Right cardiac atrium (tissue), 5 donors: ENCODE data around the gene TMEM164. TPM values are rescaled to one million over a fixed set of nuclear protein-coding genes. Genes with fewer than 3 reads are reported as not detected.

Source experiments
- ATAC-seq, 2 donors: fragments of 200-7000 bp; cut with Tn5 transposase; one replicate each; pipeline versions ENCODE4 v1.8.0 to v1.9.1; 2020; ENCODE audit warnings: moderate library complexity in 2 of 2, mild to moderate bottlenecking in 1 of 2
- DNase-seq, 3 donors: peaks; one replicate each; pipeline ENCODE4 v3.0.0-alpha.2; 2020
- H3K27ac ChIP-seq: one replicate; pipeline ENCODE4 v1.5.1; 2013; ENCODE audit warnings: mild to moderate bottlenecking, low read length, control low read depth, moderate library complexity
- H3K27me3 ChIP-seq: one replicate; pipeline ENCODE4 v1.6.1; 2013; ENCODE audit not compliant: control insufficient read depth, insufficient read depth
- H3K4me1 ChIP-seq: one replicate; pipeline ENCODE4 v1.6.1; 2013; ENCODE audit warnings: low read length; ENCODE audit not compliant: control insufficient read depth, insufficient read depth
- H3K4me3 ChIP-seq: one replicate; pipeline ENCODE4 v1.5.1; 2013; ENCODE audit warnings: low read length, control low read depth
- H3K9me3 ChIP-seq: one replicate; pipeline ENCODE4 v1.6.1; 2013; ENCODE audit warnings: low read length; ENCODE audit not compliant: control insufficient read depth
- WGBS: extraction: QIAGEN DNeasy Blood & Tissue Kit; methylation state at CpG from one replicate; pipeline ENCODE4 v1.1.7; 2013; 5-methylcytosine and 5-hydroxymethylcytosine counted together
- intact Hi-C, 4 donors: fragments of 100-400 bp; cut with DNase I; formaldehyde crosslinking; loops; one replicate each; pipeline versions ENCODE4 v1.11.0 to v1.14.0; 2022 to 2023
- polyA plus RNA-seq: library from polyadenylated mRNA; stranded (reverse); fragments of 200-250 nt; gene quantifications from one replicate; pipeline ENCODE4 v1.2.3, GENCODE V29; 2013
- total RNA-seq, 4 donors: library from RNA; stranded (reverse); fragmentation: NEBNext Ultra II Directional; extraction: Animal tissue kit (Norgen Biotek cat#: 25700); gene quantifications; one replicate each; pipeline ENCODE4 v1.2.1, GENCODE V29; 2021
- donor health status: healthy with polysubstance abuse.
- donor health status: DM: no; HTN: yes; CAD: no.
- donor health status: DM: no; HTN: no; CAD: no.
- donor health status: DM: no; HTN: yes; CAD: no; lungs with severe emphysema.
- donor health status: DM: yes; HTN: yes; CAD: no.

TMEM164 gene
- total and polyA plus RNA-seq, 5 donors, result 17.6 to 37.5 (median 31.5) TPM

- Histone ChIP-seq H3K9me3 (no peaks in the 10 kb centered on the region), H3K4me3 (no peak overlapping the region), H3K27me3 (no peaks in the 10 kb centered on the region), H3K27ac (no peak overlapping the region), H3K4me1 (peaks cover 3% of the 10 kb centered on the region)
- WGBS, result 81% methylated on average over 1 of the region's 1 CpG
- peak in 1 of 2 donors; percentile 11 for ATAC-seq
- intact Hi-C loops, result no loop called here
- DNase-seq, result no peak
These were observed 179.4 kb downstream of the TMEM164 start for GRCh38 chrX:110182362-110182761.

- ATAC-seq (peak in 1 of 2 donors; percentile 73), DNase-seq (no peak)
- intact Hi-C loops, result no loop called here
- H3K4me3 ChIP-seq, result no peak overlapping the region
- peaks cover 2% of the 10 kb centered on the region for H3K4me1 ChIP-seq
- no peaks in the 10 kb centered on the region for H3K9me3 ChIP-seq
- 69% methylated on average over 6 of the region's 6 CpGs for WGBS
- H3K27me3 ChIP-seq, result no peaks in the 10 kb centered on the region
- no peak overlapping the region for H3K27ac ChIP-seq
These were observed 180.0 kb downstream of the TMEM164 start for GRCh38 chrX:110182865-110183264.

- no peaks in the 10 kb centered on the region for H3K9me3 ChIP-seq
- intact Hi-C loops, result no loop called here
- no peaks in the 10 kb centered on the region for H3K27me3 ChIP-seq
- 98% methylated on average over 2 of the region's 2 CpGs for WGBS
- DNase-seq, result no peak
- H3K27ac ChIP-seq, result no peak overlapping the region
- no peak overlapping the region for H3K4me3 ChIP-seq
- no peak for ATAC-seq
- no peaks in the 10 kb centered on the region for H3K4me1 ChIP-seq
These were observed 180.4 kb downstream of the TMEM164 start for GRCh38 chrX:110183314-110183713.

DNA sequence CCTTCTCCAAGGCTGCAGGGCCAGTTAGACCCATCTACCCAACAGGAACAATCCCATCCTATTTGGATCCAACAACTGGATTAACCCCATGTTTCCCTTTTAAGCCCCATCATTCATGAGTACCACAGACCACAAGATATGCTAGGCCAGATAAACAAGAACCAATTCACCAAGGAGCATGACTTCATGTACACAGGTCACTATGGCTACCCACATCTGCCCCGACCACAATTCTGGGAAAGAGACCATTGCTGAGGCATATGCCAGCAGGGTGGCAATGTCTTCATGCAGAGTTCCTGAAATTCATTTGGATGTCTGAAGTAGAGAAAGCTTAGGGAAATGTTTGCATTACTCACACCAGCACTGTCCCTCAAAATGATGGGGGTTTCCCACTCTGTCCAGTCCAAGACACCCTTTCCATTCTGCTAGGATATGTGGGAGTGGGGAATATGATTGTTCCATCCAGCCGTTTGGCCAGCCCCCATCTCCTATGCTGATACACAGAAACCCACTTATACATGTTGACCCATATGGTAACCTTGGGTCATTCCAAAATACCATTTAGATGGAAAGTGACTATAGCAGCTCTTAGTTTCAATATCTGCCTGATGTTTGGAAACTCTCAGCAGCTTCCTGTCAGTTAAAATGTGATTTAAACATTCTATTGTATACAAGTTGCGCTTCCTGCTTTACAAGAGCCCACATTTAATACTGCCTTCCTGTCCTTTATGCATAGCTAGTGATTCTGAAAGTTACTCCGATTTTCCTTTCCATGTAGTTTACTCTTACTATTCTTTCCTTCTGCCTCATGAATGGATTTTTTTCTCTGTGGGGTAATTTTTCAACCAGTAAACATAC, 186.0 kb downstream of the TMEM164 start:
- ATAC-seq, result no peak
- Histone ChIP-seq H3K27ac (no peak overlapping the region), H3K9me3 (no peaks in the 10 kb centered on the region), H3K4me1 (no peaks in the 10 kb centered on the region), H3K27me3 (no peaks in the 10 kb centered on the region), H3K4me3 (no peak overlapping the region)
- DNase-seq, result no peak
- WGBS, result 63% methylated on average over 4 of the region's 4 CpGs
- intact Hi-C loops, result no loop called here

DNA sequence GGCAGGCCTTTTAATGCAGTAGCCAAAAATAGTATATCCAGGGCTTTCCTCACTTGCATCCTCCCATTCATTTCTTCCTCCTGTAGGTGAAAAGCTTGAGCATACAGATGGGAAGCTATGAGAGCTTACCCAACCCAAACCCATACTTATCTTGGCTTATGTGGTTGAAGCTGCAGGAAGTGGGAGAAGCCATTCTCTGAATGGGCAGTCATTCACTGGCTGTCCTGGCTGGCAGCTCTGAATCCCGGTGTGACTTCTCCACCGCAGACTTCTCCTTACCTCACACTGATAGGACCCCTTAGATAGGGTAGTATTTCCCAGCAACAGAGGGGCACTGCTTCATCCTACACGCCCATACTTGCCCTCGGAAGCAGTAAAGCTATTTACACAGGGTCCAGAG, 189.6 kb downstream of the TMEM164 start:
- WGBS, result 86% methylated on average over 4 of the region's 4 CpGs
- ATAC-seq, result no peak
- H3K27ac ChIP-seq, result no peak overlapping the region
- no peak overlapping the region for H3K4me3 ChIP-seq
- H3K9me3 ChIP-seq, result no peaks in the 10 kb centered on the region
- no peak for DNase-seq
- intact Hi-C loops, result loop anchor here in 1 of 4 donors (10.0 kb wide), 1 partner anchor 122 kb away; the partner anchor contains the start of gene AMMECR1
- no peaks in the 10 kb centered on the region for H3K4me1 ChIP-seq
- no peaks in the 10 kb centered on the region for H3K27me3 ChIP-seq

GRCh38 chrX:110194977-110195376, 192.1 kb downstream of the TMEM164 start:
- no peaks in the 10 kb centered on the region for H3K9me3 ChIP-seq
- intact Hi-C loops, result loop anchor here in 1 of 4 donors (10.0 kb wide), 1 partner anchor 120 kb away; the partner anchor contains the start of gene AMMECR1
- H3K27me3 ChIP-seq, result no peaks in the 10 kb centered on the region
- no peak overlapping the region for H3K4me3 ChIP-seq
- no peak for ATAC-seq
- no peaks in the 10 kb centered on the region for H3K4me1 ChIP-seq
- DNase-seq, result no peak
- H3K27ac ChIP-seq, result no peak overlapping the region
- 48% methylated on average over 3 of the region's 3 CpGs for WGBS

GRCh38 chrX:110201799-110202198, 198.9 kb downstream of the TMEM164 start:
- DNase-seq (no peak), ATAC-seq (no peak)
- no peak overlapping the region for H3K4me3 ChIP-seq
- H3K27me3 ChIP-seq, result no peaks in the 10 kb centered on the region
- H3K4me1 ChIP-seq, result no peaks in the 10 kb centered on the region
- H3K9me3 ChIP-seq, result no peaks in the 10 kb centered on the region
- 97% methylated on average over 3 of the region's 3 CpGs for WGBS
- H3K27ac ChIP-seq, result no peak overlapping the region
- intact Hi-C loops, result no loop called here

- no peaks in the 10 kb centered on the region for H3K27me3 ChIP-seq
- intact Hi-C loops, result no loop called here
These were observed 202.1 kb downstream of the TMEM164 start for GRCh38 chrX:110204986-110205385.

DNA sequence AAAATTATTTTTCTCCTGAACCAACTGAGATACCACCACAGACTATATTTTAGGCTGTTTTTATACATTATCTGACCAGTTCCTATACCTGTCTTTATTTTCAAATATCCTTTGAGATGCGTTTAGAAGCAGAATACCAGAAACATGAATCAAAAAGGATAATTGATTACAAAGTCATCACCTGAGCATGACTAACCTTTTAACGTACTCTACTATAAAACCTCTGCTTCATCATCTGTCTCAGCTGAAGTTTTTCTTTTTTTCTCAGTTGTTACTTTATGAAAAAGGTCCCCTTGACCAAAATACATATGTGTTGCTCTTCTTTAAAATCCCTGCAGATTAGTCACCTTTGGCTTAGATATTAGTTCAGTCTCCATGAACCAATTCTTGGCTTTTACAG, 205.2 kb downstream of the TMEM164 start:
- 100% methylated on average over 2 of the region's 2 CpGs for WGBS
- intact Hi-C loops, result no loop called here
- Histone ChIP-seq H3K4me3 (no peak overlapping the region), H3K4me1 (no peaks in the 10 kb centered on the region), H3K9me3 (no peaks in the 10 kb centered on the region), H3K27me3 (no peaks in the 10 kb centered on the region), H3K27ac (no peak overlapping the region)
- no peak for DNase-seq
- no peak for ATAC-seq

More at GRCh38 chrX:110204986-110205385, 202.1 kb downstream of the TMEM164 start:
- Histone ChIP-seq H3K9me3 (no peaks in the 10 kb centered on the region), H3K27ac (no peak overlapping the region), H3K4me3 (no peak overlapping the region), H3K4me1 (no peaks in the 10 kb centered on the region)
- DNase-seq, result no peak
- no peak for ATAC-seq

DNA sequence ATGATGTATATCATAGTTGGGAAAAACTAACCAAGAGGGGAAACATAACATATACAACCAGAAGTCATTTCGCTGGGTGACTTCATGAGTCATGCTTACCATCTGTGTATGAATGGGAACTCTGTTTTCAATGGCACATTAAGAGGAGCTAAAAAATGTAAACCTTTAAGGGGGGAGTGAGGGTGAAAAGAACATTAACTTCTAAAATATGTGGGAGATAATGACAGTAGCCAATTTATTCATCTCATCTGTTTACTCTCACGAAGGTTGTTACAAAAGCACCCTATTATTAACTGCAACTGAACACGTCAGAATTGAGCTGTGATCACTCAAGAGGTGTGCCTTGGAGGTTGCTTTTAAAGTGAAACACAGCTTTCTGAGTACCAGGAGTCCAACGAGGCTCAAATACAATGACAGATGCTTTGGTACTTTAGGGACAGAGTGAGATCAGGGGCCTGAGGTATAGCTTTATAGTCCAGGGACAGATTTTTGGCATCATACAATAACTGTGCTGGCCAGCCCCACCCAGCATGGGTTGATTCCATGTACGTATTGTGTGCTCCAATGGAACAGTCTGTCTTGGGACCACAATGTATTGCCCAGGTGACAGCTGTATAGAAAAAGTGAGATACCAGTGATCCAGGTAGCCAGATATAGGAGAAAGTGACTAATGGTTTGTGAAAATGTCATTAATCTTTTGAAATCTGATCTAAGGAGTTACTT, 207.7 kb downstream of the TMEM164 start:
- no peak for ATAC-seq
- Histone ChIP-seq H3K9me3 (no peaks in the 10 kb centered on the region), H3K27ac (no peak overlapping the region), H3K27me3 (no peaks in the 10 kb centered on the region), H3K4me3 (no peak overlapping the region), H3K4me1 (no peaks in the 10 kb centered on the region)
- WGBS, result 60% methylated on average over 5 of the region's 5 CpGs
- intact Hi-C loops, result no loop called here
- no peak for DNase-seq

- Histone ChIP-seq H3K27ac (no peak overlapping the region), H3K4me1 (no peaks in the 10 kb centered on the region), H3K27me3 (no peaks in the 10 kb centered on the region), H3K9me3 (no peaks in the 10 kb centered on the region), H3K4me3 (no peak overlapping the region)
- intact Hi-C loops, result no loop called here
- WGBS, result 97% methylated on average over 1 of the region's 1 CpG
- no peak for DNase-seq
- ATAC-seq, result no peak
These were observed 208.4 kb downstream of the TMEM164 start for GRCh38 chrX:110211340-110211739.
